ENCODE results near the gene CYP2J2. TPM values are rescaled to one million over a fixed set of nuclear protein-coding genes. Genes with fewer than 3 reads are reported as not detected.
A peak's percentile ranks its signal among the peaks of the same experiment; 100 is the strongest.

CYP2J2 gene
- total and polyA plus RNA-seq, 2 experiments from 2014 or later, result not detected

GRCh38 chr1:59892841-59893811, 33.4 kb downstream of the CYP2J2 start:
- H3K9me3 ChIP-seq (ENCODE audit: low read depth), result no peaks in the 10 kb centered on the region
- H3K9me2 ChIP-seq (ENCODE audit: insufficient read depth), result no peaks in the 10 kb centered on the region
- 64 to 69% methylated on average over 7 of the region's 7 CpGs for WGBS, 2 experiments (ENCODE audit: low coverage in 1 of 2, low lambda C conversion rate in 2 of 2, missing lambda C conversion rate in 2 of 2)
- in situ Hi-C loops (cut with MboI), result no loop called here
- no peaks in the 10 kb centered on the region for H3K79me2 ChIP-seq (ENCODE audit: insufficient read depth)
- no peak overlapping the region for H3K4me3 ChIP-seq
- TF ChIP-seq EZH2 (IDR thresholded peaks at IDR 0.05; ENCODE audit: insufficient read depth, poor library complexity, severe bottlenecking), result no peak
- TF ChIP-seq EZH2phosphoT487 (IDR thresholded peaks at IDR 0.05; ENCODE audit: insufficient read depth, low read depth), result no peak
- no peaks in the 10 kb centered on the region; the same call in 1 of the 2 replicates for H3K27me3 ChIP-seq (replicated peaks; ENCODE audit: insufficient read depth)
- H3K9ac ChIP-seq, result no peak overlapping the region
- H3K27ac ChIP-seq, result no peak overlapping the region
- H3K4me1 ChIP-seq (ENCODE audit: insufficient read depth), result no peaks in the 10 kb centered on the region
- H2AFZ ChIP-seq, result no peak overlapping the region
- H3K4me2 ChIP-seq (ENCODE audit: unreplicated experiment), result no peak overlapping the region
- H3F3A ChIP-seq (ENCODE audit: insufficient read depth), result no peaks in the 10 kb centered on the region
- H4K20me1 ChIP-seq (ENCODE audit: insufficient read depth), result no peaks in the 10 kb centered on the region
- no peaks in the 10 kb centered on the region for H3K36me3 ChIP-seq (ENCODE audit: low read depth)
- no peak for DNase-seq

- H3F3A ChIP-seq (ENCODE audit: insufficient read depth), result no peaks in the 10 kb centered on the region
- no peaks in the 10 kb centered on the region for H3K9me2 ChIP-seq (ENCODE audit: insufficient read depth)
- in situ Hi-C loops (cut with MboI), result no loop called here
- no peaks in the 10 kb centered on the region for H3K79me2 ChIP-seq (ENCODE audit: insufficient read depth)
- no peak overlapping the region for H3K27ac ChIP-seq
- no peak overlapping the region for H3K4me2 ChIP-seq (ENCODE audit: unreplicated experiment)
- H3K9me3 ChIP-seq (ENCODE audit: low read depth), result no peaks in the 10 kb centered on the region
- H3K4me1 ChIP-seq (ENCODE audit: insufficient read depth), result no peaks in the 10 kb centered on the region
- TF ChIP-seq EZH2phosphoT487 (IDR thresholded peaks at IDR 0.05; ENCODE audit: insufficient read depth, low read depth), result no peak
- TF ChIP-seq EZH2 (IDR thresholded peaks at IDR 0.05; ENCODE audit: insufficient read depth, poor library complexity, severe bottlenecking), result no peak
- no peak for DNase-seq
- H4K20me1 ChIP-seq (ENCODE audit: insufficient read depth), result no peaks in the 10 kb centered on the region
- no peaks in the 10 kb centered on the region for H3K27me3 ChIP-seq (replicated peaks; ENCODE audit: insufficient read depth)
- H3K9ac ChIP-seq, result no peak overlapping the region
- H3K36me3 ChIP-seq (ENCODE audit: low read depth), result no peaks in the 10 kb centered on the region
- H3K4me3 ChIP-seq, result no peak overlapping the region
- WGBS, 2 experiments (ENCODE audit: low coverage in 1 of 2, low lambda C conversion rate in 2 of 2, missing lambda C conversion rate in 2 of 2), result 3 to 9% methylated on average over 3 of the region's 3 CpGs
- no peak overlapping the region for H2AFZ ChIP-seq
Observed at GRCh38 chr1:59885160-59885832, 41.3 kb downstream of the CYP2J2 start.

GRCh38 chr1:59880735-59881134, 45.8 kb downstream of the CYP2J2 start:
- no peak overlapping the region for H3K9ac ChIP-seq
- in situ Hi-C loops (cut with MboI), result no loop called here
- H3K79me2 ChIP-seq (ENCODE audit: insufficient read depth), result no peaks in the 10 kb centered on the region
- H3K36me3 ChIP-seq (ENCODE audit: low read depth), result no peaks in the 10 kb centered on the region
- TF ChIP-seq EZH2 (IDR thresholded peaks at IDR 0.05; ENCODE audit: insufficient read depth, poor library complexity, severe bottlenecking) (no peak), EZH2phosphoT487 (IDR thresholded peaks at IDR 0.05; ENCODE audit: insufficient read depth, low read depth) (no peak)
- H3F3A ChIP-seq (ENCODE audit: insufficient read depth), result no peaks in the 10 kb centered on the region
- no peaks in the 10 kb centered on the region for H3K9me2 ChIP-seq (ENCODE audit: insufficient read depth)
- 54 to 57% methylated on average over 2 of the region's 2 CpGs for WGBS, 2 experiments (ENCODE audit: low coverage in 1 of 2, low lambda C conversion rate in 2 of 2, missing lambda C conversion rate in 2 of 2)
- no peak overlapping the region for H3K4me3 ChIP-seq
- no peaks in the 10 kb centered on the region; the same call in 1 of the 2 replicates for H4K20me1 ChIP-seq (ENCODE audit: insufficient read depth)
- no peaks in the 10 kb centered on the region for H3K4me1 ChIP-seq (ENCODE audit: insufficient read depth)
- H3K9me3 ChIP-seq (ENCODE audit: low read depth), result no peaks in the 10 kb centered on the region
- H2AFZ ChIP-seq, result no peak overlapping the region
- no peak overlapping the region for H3K27ac ChIP-seq
- DNase-seq, result peak; percentile 2
- no peak overlapping the region for H3K4me2 ChIP-seq (ENCODE audit: unreplicated experiment)
- H3K27me3 ChIP-seq (replicated peaks; ENCODE audit: insufficient read depth), result no peaks in the 10 kb centered on the region

GRCh38 chr1:59879996-59880505, 46.5 kb downstream of the CYP2J2 start:
- no peak for DNase-seq
- H3K4me2 ChIP-seq (ENCODE audit: unreplicated experiment), result no peak overlapping the region
- no peaks in the 10 kb centered on the region for H3K79me2 ChIP-seq (ENCODE audit: insufficient read depth)
- no peak for TF ChIP-seq EZH2phosphoT487 (IDR thresholded peaks at IDR 0.05; ENCODE audit: insufficient read depth, low read depth)
- TF ChIP-seq EZH2 (IDR thresholded peaks at IDR 0.05; ENCODE audit: insufficient read depth, poor library complexity, severe bottlenecking), result no peak
- H2AFZ ChIP-seq, result no peak overlapping the region
- no peaks in the 10 kb centered on the region for H3K4me1 ChIP-seq (ENCODE audit: insufficient read depth)
- H3K9ac ChIP-seq, result no peak overlapping the region
- in situ Hi-C loops (cut with MboI), result no loop called here
- H3K27me3 ChIP-seq (replicated peaks; ENCODE audit: insufficient read depth), result no peaks in the 10 kb centered on the region
- H3F3A ChIP-seq (ENCODE audit: insufficient read depth), result no peaks in the 10 kb centered on the region
- H4K20me1 ChIP-seq (ENCODE audit: insufficient read depth), result no peaks in the 10 kb centered on the region; the same call in 1 of the 2 replicates
- H3K27ac ChIP-seq, result no peak overlapping the region
- H3K9me2 ChIP-seq (ENCODE audit: insufficient read depth), result no peaks in the 10 kb centered on the region
- H3K4me3 ChIP-seq, result no peak overlapping the region
- H3K9me3 ChIP-seq (ENCODE audit: low read depth), result no peaks in the 10 kb centered on the region
- H3K36me3 ChIP-seq (ENCODE audit: low read depth), result no peaks in the 10 kb centered on the region
- WGBS, 2 experiments (ENCODE audit: low coverage in 1 of 2, low lambda C conversion rate in 2 of 2, missing lambda C conversion rate in 2 of 2), result 52 to 59% methylated on average over 3 of the region's 3 CpGs

Data from GM23248 (cell line).